Measurements from ENCODE around the gene HOXB1.

GRCh38 chr17:48483471-48484131, 47.2 kb downstream of the HOXB1 start:
- no peak for TF ChIP-seq EP300 (IDR thresholded peaks at IDR 0.05)
- peak in 1 of 3 donors; percentile 42 for TF ChIP-seq POLR2AphosphoS5 (IDR thresholded peaks at IDR 0.05)
- TF ChIP-seq CTCF (IDR thresholded peaks at IDR 0.05), result no peak
- TF ChIP-seq POLR2A (IDR thresholded peaks at IDR 0.05), result no peak
